H1 (cell line): Measurements from ENCODE around the gene TNXB. TPM values are rescaled to one million over a fixed set of nuclear protein-coding genes. Genes with fewer than 3 reads are reported as not detected.

Experiments used
- CBX8 ChIP-seq: fragments of 300-800, 300-1000 bp; sonication (generic); IDR thresholded peaks from 2 replicates; pipeline ENCODE4 v1.7.1; 2016; ENCODE audit warnings: low read depth, low read length, borderline replicate concordance
- GABPA ChIP-seq: IDR thresholded peaks from 2 replicates; pipeline ENCODE4 v1.6.1; 2011; ENCODE audit warnings: mild to moderate bottlenecking, low read length, moderate library complexity, borderline replicate concordance; ENCODE audit not compliant: insufficient read depth
- HDAC2 ChIP-seq, 2 experiments: fragments of 300-600 bp in 1 of 2; sonication (generic) in 1 of 2; IDR thresholded peaks; 2 replicates each; pipeline ENCODE4 v1.6.1; 2011 to 2012; ENCODE audit warnings: low read depth in 2 of 2, low read length in 2 of 2, mild to moderate bottlenecking in 2 of 2, moderate library complexity in 2 of 2, borderline replicate concordance in 1 of 2, inconsistent platforms in 1 of 2
- JUN ChIP-seq: IDR thresholded peaks from 2 replicates; pipeline ENCODE4 v1.6.1; 2011; ENCODE audit warnings: low read depth, mild to moderate bottlenecking, improper control_type of control experiment, low read length
- KDM5A ChIP-seq: fragments of 200-600 bp; IDR thresholded peaks from 2 replicates; pipeline ENCODE4 v1.7.1; 2012; ENCODE audit warnings: mild to moderate bottlenecking, low read length, inconsistent platforms, mixed read lengths
- MAFK ChIP-seq: IDR thresholded peaks from 2 replicates; pipeline ENCODE4 v1.6.1; 2012; ENCODE audit warnings: low read depth, mild to moderate bottlenecking, improper control_type of control experiment, low read length
- PHF8 ChIP-seq: fragments of 200-600 bp; sonication (generic); conservative IDR thresholded peaks from 2 replicates; pipeline ENCODE4 v1.7.1; 2012; ENCODE audit warnings: low read depth, mild to moderate bottlenecking, inconsistent platforms, low read length, moderate library complexity
- POU5F1 ChIP-seq: IDR thresholded peaks from 2 replicates; pipeline ENCODE4 v1.6.1; 2011; ENCODE audit warnings: low read depth, mild to moderate bottlenecking, low read length, moderate library complexity
- RNF2 ChIP-seq: fragments of 200-900, 300-1000 bp; sonication (generic); IDR thresholded peaks from 2 replicates; pipeline ENCODE4 v1.7.1; 2016; ENCODE audit warnings: borderline replicate concordance, low read depth, mild to moderate bottlenecking, antibody characterized with exemption, low read length; ENCODE audit not compliant: poor library complexity, severe bottlenecking; ENCODE audit errors: missing control alignments
- SIRT6 ChIP-seq: IDR thresholded peaks from one replicate; pipeline ENCODE4 v1.7.1; 2012; ENCODE audit warnings: low read length, inconsistent platforms
- SP1 ChIP-seq: IDR thresholded peaks from 2 replicates; pipeline ENCODE4 v1.6.1; 2011; ENCODE audit warnings: low read depth, low read length
- SUZ12 ChIP-seq: fragments of 200-600 bp; sonication (generic); IDR thresholded peaks from 2 replicates; pipeline ENCODE4 v1.6.1; 2012; ENCODE audit warnings: mild to moderate bottlenecking, inconsistent platforms, low read length, moderate library complexity, mixed read lengths
- TAF7 ChIP-seq: optimal IDR thresholded peaks from 2 replicates; pipeline ENCODE3; 2011; ENCODE audit warnings: low read depth, mild to moderate bottlenecking, inconsistent platforms, low read length, moderate library complexity, borderline replicate concordance
- TBP ChIP-seq: IDR thresholded peaks from 2 replicates; pipeline ENCODE4 v1.6.1; 2011; ENCODE audit warnings: low read depth, low read length, improper control_type of control experiment
- TCF12 ChIP-seq: IDR thresholded peaks from 2 replicates; pipeline ENCODE4 v1.6.1; 2011; ENCODE audit warnings: low read depth, mild to moderate bottlenecking, low read length
- polyA plus RNA-seq, 7 experiments: library from polyadenylated mRNA; depleted of rRNA in 3 of 7; stranded (reverse) in 5 of 7; unstranded in 2 of 7; fragments of >200 nt in 5 of 7; fragments of 200-250 nt in 2 of 7; gene quantifications; 1 replicate in 5 of 7; 2 replicates in 1 of 7; 4 replicates in 1 of 7; pipeline versions ENCODE4 v1.2.1 to v1.2.3, GENCODE V29; 2011 to 2013; ENCODE audit warnings: missing spikeins in 2 of 7, mixed read lengths in 2 of 7
- total RNA-seq: library from RNA; stranded (reverse); fragmentation: NEBNext Ultra II Directional; extraction: Animal tissue kit (Norgen Biotek cat#: 25700); gene quantifications from 2 replicates; pipeline ENCODE4 v1.2.1, GENCODE V29; 2021

TNXB gene
- total and polyA plus RNA-seq, 2 of the 8 experiments (the other 6 are each of a cell fraction or from before 2014, with no cell fraction given): 3.1 to 4.8 TPM

DNA sequence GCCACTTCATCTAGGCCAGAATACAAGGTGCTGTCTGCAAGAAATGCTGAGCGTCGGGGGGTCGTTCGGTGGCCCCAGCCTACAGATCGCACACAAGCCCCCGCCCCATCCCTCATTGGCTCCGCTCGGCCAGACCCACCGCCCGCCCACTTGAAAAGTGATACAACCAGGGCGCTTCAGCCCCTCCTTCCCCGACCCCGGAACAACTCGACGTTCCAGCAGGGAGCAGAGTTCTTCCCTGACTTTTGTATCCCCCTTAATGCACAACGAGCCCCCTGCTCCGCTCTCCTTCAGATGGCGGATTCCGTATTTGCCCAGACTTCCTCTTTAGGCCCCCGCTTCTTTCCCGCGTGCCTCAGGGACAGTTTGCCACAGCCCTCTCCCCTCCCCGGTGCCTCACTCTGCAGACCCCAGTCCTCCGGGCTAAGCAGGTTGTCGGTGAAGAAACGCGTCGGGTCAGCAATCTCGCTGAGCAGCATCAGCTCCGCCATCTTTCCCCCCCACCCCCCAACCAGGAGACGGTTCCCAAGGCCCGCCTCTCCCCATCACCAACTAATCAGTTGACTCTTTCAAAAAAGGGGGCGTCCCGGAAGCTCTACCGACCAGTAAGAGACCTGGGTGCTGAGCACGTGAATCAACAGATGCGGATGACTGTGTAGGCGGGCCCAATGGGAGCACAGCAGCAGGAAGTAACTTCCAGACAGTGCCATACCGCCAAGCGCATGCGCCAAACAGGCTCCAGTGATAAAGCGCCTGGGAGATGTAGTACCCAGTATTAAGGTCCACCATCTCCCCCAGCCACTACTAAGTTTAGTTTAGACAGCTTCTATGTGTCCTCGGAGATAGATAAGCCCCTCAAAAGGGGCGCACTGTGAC lies 18.8 kb upstream of the TNXB start, which contains the start of gene ATF6B (continued):
- TF ChIP-seq SUZ12 (no peak), HDAC2 (IDR thresholded peaks at IDR 0.05; ENCODE audit: borderline replicate concordance in 1 of 2, low read depth in 2 of 2, low read length in 2 of 2) (peak in 1 of 2 experiments; percentile 92; a peak in 1 of 4 replicates), JUN (no peak), TBP (peak; percentile 50; the same call in 1 of the 2 replicates), SP1 (peak; percentile 86; the same call in 1 of the 2 replicates), TAF7 (peak; percentile 38), POU5F1 (no peak), GABPA (no peak), CBX8 (no peak), RNF2 (no peak), MAFK (peak; percentile 12; the same call in 1 of the 2 replicates), KDM5A (peak; percentile 87), TCF12 (no peak), SIRT6 (no peak), PHF8 (peak; percentile 89)
